A549 (cell line): ENCODE data around the gene CECR2.

Source experiments
- RARB ChIP-seq: fragments of 250-450 bp; sonication (Bioruptor Pico); IDR thresholded peaks from 2 replicates; pipeline ENCODE4 v1.8.0; 2021; ENCODE audit warnings: mild to moderate bottlenecking, moderate library complexity
- TF ChIP-seq, protein P1 (sequence below): fragments of >200 bp; sonication (Bioruptor Twin); formaldehyde crosslinking; IDR thresholded peaks from 3 replicates; pipeline ENCODE4 v1.5.1; 2016
- TF ChIP-seq, protein P2 (sequence below): fragments of 450-650 bp; IDR thresholded peaks from 2 replicates; pipeline ENCODE4 v1.6.1; 2014; ENCODE audit warnings: antibody characterized with exemption

DNA sequence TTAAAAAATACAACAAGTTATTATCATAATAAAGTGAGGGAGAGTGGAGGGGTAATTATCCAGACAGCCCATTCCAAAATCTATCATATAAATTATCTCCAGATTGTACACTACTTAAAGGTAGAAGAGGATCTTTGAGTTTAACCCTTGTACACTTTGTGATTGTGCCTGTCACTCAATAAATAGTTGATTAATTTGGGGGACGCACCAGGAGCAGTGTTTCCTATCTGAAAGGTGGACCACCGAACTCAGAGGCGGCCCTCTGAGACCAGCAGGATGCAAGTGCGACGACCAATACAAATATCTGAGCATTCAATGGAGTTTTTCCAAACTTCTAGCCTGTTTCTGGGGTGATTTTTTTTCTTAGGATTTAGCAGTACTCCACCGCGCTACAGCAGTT is 1.1 kb upstream of the CECR2 start:
- TF ChIP-seq, protein P1, sequence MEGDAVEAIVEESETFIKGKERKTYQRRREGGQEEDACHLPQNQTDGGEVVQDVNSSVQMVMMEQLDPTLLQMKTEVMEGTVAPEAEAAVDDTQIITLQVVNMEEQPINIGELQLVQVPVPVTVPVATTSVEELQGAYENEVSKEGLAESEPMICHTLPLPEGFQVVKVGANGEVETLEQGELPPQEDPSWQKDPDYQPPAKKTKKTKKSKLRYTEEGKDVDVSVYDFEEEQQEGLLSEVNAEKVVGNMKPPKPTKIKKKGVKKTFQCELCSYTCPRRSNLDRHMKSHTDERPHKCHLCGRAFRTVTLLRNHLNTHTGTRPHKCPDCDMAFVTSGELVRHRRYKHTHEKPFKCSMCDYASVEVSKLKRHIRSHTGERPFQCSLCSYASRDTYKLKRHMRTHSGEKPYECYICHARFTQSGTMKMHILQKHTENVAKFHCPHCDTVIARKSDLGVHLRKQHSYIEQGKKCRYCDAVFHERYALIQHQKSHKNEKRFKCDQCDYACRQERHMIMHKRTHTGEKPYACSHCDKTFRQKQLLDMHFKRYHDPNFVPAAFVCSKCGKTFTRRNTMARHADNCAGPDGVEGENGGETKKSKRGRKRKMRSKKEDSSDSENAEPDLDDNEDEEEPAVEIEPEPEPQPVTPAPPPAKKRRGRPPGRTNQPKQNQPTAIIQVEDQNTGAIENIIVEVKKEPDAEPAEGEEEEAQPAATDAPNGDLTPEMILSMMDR, result no peak
- TF ChIP-seq, protein P2, sequence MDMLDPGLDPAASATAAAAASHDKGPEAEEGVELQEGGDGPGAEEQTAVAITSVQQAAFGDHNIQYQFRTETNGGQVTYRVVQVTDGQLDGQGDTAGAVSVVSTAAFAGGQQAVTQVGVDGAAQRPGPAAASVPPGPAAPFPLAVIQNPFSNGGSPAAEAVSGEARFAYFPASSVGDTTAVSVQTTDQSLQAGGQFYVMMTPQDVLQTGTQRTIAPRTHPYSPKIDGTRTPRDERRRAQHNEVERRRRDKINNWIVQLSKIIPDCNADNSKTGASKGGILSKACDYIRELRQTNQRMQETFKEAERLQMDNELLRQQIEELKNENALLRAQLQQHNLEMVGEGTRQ, result no peak
- TF ChIP-seq RARB (CRISPR knock-in tag), result no peak
